NOMO-1 treated with DMSO at 0.1 percent for 48 hours (cell line): ENCODE measurements around the gene KRTAP10-9.
"Not testable (repeated sequence)": the region's sequence is repeated elsewhere in the genome, so short reads cannot be mapped to it uniquely, and the experiment has no call there.

Experiments used
- DNase-seq: peaks from one replicate; lab custom pipeline; 2025; ENCODE audit not compliant: unreplicated experiment; lab: John Stamatoyannopoulos, UW

The KRTAP10-9 gene

DNA sequence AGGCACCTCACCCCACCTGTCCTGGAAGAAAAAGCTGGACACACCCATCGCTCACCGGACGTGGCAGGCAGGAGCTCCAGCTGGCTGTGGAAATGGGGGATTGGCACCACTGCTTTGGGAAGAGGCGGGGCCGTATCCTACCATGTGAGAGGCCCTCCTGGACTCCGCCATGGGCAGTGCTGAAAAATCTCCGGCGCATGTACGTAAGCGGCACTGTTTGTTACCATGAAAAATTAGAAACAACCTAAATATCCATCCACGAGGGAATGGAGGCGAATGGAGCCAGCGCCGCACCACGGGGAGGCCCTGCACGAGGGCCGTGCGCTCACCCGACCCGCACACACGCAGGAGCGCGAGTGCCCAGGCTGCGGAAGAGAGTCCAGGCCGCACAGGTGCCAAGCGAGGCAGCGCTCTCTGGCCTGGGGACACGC is 11.9 kb upstream of the KRTAP10-9 start:
- no peak for DNase-seq

- DNase-seq, result no peak
Observed at GRCh38 chr21:44615466-44615865, 11.4 kb upstream of the KRTAP10-9 start.

- no peak for DNase-seq
Observed at GRCh38 chr21:44615911-44616590, 10.8 kb upstream of the KRTAP10-9 start.

- no peak for DNase-seq
Observed at GRCh38 chr21:44616591-44616926, 10.3 kb upstream of the KRTAP10-9 start.

DNA sequence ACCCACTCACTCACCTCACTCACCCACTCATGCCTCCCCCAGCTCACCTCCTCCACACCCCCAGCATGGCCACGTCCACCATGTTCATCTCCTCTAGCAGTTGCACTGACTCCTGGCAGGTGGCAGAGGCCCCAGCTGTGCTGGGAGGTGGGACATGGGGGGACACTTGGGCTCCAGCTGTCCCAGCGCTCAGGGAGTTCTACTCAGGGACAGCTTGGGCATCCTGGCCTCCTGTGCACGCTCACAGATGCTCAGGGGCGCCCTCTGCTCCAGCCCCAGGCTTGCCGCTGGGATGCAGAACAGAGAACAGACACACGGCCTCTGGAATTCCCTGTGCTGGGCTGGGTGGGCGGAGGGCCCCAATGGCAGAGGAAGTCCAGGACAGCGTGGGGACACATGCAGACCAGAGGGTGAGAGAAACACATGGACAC is 9.8 kb upstream of the KRTAP10-9 start:
- DNase-seq, result no peak

GRCh38 chr21:44618504-44618903 is 8.4 kb upstream of the KRTAP10-9 start:
- no peak for DNase-seq

DNA sequence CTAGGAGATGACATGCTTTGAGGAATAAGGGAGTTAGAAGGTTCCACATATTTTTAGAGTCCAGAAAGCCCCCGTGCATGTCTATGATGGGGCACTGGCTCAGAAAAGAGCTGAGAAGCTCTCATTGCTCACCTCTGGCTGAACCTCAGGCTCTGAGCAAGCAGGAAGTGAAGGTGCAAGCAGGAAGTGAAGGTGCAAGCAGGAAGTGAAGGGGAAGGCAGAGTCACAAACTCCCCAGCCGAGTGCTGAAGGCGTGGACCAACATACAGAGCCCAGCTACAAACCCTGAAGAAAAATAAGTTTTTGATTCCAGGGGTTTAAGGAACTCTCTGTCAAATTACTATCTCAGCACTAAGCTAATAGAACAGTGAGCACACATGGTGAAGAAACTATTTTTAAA is 8.0 kb upstream of the KRTAP10-9 start:
- DNase-seq, result no peak

- no peak for DNase-seq
Observed at GRCh38 chr21:44619886-44620285, 7.0 kb upstream of the KRTAP10-9 start.

DNA sequence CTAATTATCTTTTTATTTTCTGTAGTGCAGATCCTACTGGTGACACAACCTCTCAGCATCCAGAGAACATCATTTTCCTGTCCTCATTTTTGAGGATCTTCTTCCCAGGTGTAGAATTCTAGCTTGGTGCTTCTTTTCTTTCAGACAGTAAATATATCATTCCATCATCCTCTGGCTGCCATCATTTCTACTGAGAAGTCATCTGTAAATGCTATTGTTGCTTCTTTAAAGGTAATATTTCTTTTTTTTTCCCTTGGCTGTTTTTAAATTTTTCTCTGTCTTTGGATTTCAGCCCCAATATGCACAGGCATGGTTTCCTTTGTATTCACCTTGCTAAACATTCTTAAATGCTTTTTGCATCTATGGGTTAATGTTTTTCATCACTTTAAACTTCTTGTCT is 3.3 kb upstream of the KRTAP10-9 start:
- no peak for DNase-seq

- DNase-seq, result no peak
Observed at GRCh38 chr21:44625756-44626155, 1.1 kb upstream of the KRTAP10-9 start.

DNA sequence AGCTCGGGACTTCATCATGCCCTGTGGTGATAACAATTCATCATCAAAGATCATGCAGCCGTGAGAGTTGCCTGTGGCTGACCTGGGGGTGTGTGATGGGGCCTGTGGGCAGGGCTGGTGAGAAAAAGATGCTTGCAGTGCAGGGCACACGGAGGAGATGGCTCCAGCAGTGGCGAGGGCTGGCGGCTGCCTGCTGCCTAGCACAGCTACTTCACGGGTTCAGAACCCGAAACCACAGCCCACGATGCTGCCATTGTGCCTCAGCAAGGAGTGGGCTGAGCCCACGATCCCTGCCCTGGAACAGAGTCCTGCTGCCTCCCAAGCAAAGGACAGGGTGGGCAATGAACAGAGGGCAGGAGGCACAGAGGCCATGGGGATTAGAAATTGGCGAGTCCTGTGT is 631 bp upstream of the KRTAP10-9 start:
- DNase-seq, result no peak

GRCh38 chr21:44627181-44627822 is 409 bp downstream of the KRTAP10-9 start:
- DNase-seq, result not testable (repeated sequence)

DNA sequence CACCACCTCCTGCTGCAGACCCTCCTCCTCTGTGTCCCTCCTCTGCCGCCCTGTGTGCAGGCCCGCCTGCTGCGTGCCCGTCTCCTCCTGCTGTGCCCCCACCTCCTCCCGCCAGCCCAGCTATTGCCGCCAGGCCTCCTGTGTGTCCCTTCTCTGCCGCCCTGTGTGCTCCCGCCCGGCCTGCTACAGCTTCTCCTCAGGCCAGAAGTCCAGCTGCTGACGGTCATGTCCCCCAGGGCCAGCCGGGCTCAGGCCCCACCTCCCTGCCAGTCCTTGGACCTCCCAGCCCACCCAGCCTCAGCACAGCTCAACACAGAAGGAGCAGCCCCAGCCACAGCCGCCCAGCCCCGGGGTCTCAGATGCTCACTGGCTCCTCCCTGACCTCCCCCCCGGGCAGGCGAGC is 939 bp downstream of the KRTAP10-9 start:
- DNase-seq, result not testable (repeated sequence)

DNA sequence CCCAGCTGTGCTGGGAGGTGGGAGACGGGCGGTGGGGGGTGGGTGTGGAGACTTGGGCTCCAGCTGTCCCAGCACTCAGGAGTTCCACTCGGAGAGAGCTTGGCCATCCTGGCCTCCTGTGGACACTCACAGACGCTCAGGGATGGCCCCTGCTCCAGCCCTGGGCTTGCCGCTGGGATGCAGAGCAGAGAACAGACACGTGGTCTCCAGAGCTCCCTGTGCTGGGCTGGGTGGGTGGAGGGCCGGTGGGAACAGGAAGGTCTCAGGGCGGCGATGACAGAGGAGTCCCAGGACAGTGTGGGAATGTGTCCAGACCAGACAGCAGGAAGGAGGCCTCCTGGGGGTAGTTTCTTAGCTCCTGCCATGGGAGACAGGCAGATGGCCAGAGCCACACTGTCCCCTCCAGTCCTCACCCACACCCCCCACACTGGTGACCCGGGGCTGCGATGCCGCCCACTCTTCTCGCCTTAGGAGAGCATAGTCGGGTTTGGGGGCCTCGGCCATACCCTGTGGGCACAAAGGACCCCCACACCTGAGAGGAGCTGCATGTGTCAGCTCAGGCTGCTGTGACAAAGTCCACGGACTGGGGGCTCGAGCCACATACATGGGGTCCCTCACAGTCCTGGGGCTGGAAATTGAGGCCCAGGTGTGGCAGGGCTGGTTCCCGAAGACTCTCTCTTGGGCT is 2.0 kb downstream of the KRTAP10-9 start:
- DNase-seq, result no peak

- no peak for DNase-seq
Observed at GRCh38 chr21:44630440-44630839, 3.5 kb downstream of the KRTAP10-9 start.

DNA sequence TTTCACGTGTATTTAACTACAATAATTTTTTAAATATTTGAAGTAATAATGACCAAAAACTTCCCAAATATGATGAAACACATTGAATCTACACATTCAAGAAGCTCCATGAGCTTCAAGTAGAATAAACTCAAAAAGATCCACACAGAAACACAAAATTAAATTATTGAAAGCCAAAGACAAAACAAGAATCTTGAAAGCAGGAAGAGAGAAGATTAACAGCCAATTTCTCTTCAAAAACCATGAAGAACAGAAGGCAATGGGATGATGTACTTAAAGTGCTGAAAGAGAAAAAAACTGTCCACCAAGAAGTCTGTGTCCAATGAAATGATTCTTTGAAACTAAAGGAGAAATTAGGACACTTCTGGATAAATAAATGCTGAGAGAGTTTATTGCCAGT is 5.2 kb downstream of the KRTAP10-9 start:
- no peak for DNase-seq

- DNase-seq, result no peak
Observed at GRCh38 chr21:44636209-44637017, 9.5 kb downstream of the KRTAP10-9 start.

GRCh38 chr21:44637018-44637850 is 10.3 kb downstream of the KRTAP10-9 start, which contains the start of gene KRTAP10-10:
Gene KRTAP10-10, plus strand, starts transcription at chr21:44637356. Its CDS starts 62 bp downstream, at chr21:44637418.
- DNase-seq, result no peak

DNA sequence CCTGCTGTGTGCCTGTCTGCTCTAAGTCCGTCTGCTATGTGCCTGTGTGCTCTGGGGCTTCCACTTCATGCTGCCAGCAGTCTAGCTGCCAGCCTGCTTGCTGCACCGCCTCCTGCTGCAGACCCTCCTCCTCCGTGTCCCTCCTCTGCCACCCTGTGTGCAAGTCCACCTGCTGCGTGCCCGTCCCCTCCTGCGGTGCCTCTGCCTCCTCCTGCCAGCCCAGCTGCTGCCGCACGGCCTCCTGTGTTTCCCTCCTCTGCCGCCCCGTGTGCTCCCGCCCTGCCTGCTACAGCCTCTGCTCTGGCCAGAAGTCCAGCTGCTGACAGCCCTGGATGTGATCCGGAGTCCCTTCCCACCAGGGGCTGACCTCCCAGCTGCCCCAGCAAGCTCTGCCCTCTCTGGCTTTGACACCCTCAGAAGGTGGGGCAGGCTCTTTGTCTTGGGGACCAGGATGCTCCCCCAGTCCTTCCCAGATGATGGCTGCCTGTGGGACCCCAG is 11.0 kb downstream of the KRTAP10-9 start:
- DNase-seq, result not testable (repeated sequence)
